Hematopoietic multipotent progenitor cell treated with erythropoietin and hydrocortisone succinate and interleukin-3 and kit ligand, for 6 days (in vitro differentiated cells): ENCODE measurements around the gene NUB1.

Source experiments
- DNase-seq: peaks from one replicate; pipeline ENCODE4 v3.0.0-alpha.2; 2015

Gene NUB1

GRCh38 chr7:151314401-151314800 is 27.2 kb upstream of the NUB1 start:
- peak; percentile 5 for DNase-seq

GRCh38 chr7:151315038-151315655 is 26.5 kb upstream of the NUB1 start:
- DNase-seq, result peak; percentile 87

DNA sequence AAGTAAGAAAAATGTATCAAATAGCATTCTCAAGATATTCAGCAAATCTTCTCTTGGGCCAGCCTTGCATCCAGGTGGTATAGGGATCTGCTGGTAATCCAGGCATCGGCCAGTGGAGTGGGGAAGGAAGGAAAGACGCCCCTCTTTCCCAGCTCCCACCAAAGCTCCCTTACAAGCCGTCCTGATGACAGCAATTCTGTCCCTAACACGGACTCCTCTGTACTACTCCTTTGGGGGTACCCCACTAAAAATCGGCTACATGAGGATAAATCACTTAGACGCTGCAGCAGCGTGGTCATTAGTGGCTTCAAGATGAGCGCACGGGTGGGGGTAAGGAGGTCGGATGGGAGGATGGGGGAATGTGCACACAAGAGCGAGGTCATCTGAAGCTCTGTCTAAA is 24.7 kb upstream of the NUB1 start:
- no peak for DNase-seq

- no peak for DNase-seq
Measured at GRCh38 chr7:151317936-151318335, 23.7 kb upstream of the NUB1 start.

GRCh38 chr7:151319189-151319588 is 22.4 kb upstream of the NUB1 start:
- no peak for DNase-seq

DNA sequence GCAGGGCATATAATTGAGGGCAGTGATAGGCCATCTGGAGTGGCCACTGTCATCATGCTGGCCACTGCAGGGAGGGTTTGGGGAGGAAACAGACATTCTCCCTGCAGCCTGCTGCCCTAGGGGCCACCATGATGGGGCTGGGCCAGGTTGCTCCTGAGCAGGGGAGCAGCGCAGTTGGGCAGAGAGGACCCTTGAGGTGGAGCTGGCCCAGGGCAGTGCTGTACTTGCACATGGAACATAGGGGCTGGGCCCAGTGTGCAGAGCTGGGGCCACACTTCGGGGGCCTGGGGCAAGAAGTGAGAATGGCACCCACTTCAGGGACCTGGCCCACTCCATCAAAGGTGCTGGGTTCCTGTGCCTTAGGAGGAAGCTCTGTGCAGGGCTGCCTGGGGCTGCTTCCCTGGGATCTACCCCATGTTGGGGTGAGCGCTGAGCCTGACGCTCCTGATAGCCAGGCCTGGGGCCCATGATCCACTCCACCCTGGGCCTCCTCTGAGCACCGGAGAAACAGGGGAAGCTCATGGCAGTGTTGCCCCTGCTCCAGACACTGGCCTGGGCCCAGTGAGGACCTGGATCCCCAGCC is 21.3 kb upstream of the NUB1 start:
- no peak for DNase-seq

DNA sequence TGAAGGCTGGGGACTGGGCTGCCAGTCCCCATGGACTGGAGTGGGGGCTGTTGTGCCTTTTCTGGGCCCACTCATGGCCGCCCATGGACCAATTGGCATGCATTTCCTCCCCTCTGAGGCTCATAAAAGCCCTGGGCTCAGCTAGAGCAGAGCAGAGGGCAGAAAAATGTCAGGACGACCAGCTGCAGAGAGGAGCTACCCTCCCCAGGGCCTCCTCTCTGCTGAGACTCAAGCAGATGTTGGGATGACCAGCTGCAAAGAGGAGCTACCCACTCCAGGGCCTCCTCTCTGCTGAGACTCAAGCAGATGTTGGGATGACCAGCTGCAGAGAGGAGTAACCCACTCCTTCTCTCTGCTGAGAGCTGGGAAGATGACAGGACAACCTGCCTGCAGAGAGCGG is 20.3 kb upstream of the NUB1 start:
- no peak for DNase-seq

DNA sequence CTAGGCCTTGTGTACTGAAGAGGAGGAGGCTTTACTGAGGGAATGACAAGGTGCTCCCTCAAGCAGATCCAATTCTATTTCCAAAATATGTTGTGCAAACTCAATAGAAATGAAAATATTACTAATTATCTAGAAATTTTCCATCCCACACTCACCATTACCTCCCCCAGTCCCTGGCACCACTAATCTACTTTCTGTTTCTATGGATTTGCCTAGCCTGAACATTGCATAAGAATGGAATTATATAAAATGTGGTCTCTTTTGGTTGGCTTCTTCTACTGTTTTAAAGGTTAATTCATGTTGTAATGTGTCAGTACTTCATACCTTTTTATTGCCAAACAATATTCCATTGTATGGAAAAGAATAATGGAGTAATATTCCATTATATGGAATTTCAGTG is 18.7 kb upstream of the NUB1 start:
- DNase-seq, result no peak

DNA sequence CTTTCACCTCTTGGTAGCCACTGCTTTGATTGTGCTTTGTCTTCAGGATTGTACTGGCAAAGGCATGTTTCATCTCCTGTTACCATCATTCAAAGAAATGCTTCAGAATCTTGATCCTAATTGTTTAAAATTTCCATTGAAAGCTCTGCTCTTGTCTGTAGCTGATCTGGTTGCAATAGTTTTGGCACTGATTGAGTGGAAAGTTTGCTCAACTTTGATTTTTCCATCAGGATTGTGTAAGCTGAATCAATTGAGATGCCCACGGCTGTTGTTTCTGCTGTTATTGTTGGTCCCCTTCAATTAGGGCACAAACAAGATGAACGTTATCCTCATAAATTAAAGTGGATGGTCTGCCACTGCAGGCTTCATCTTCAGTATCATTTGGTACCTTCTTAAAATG is 14.6 kb upstream of the NUB1 start:
- DNase-seq, result no peak

GRCh38 chr7:151327659-151328058 is 14.0 kb upstream of the NUB1 start:
- no peak for DNase-seq

GRCh38 chr7:151330181-151330580 is 11.4 kb upstream of the NUB1 start:
- DNase-seq, result no peak

GRCh38 chr7:151330661-151331060 is 11.0 kb upstream of the NUB1 start:
- DNase-seq, result no peak

GRCh38 chr7:151334628-151335027 is 7.0 kb upstream of the NUB1 start:
- peak; percentile 3 for DNase-seq

- no peak for DNase-seq
Measured at GRCh38 chr7:151336027-151336708, 5.4 kb upstream of the NUB1 start.

DNA sequence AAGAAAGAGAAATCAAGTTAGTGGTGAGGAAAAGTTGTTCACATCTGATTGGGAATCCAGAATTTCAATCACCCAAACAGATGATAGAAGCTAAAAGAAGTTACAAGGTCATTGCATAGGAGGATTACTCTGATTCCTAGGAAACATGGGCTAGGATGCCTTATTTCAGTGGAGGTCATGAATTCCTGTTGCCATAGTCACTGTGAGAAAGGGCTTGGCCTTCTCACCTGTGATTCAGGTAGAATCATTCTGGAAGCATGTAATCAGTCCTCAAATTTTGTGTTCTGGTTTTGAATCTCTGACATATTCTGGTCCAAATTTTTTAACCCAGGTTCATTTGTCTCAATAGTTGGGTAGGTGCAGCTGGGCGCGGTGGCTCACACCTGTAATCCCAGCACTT is 4.3 kb upstream of the NUB1 start:
- DNase-seq, result no peak

- no peak for DNase-seq
Measured at GRCh38 chr7:151338809-151339208, 2.8 kb upstream of the NUB1 start.

DNA sequence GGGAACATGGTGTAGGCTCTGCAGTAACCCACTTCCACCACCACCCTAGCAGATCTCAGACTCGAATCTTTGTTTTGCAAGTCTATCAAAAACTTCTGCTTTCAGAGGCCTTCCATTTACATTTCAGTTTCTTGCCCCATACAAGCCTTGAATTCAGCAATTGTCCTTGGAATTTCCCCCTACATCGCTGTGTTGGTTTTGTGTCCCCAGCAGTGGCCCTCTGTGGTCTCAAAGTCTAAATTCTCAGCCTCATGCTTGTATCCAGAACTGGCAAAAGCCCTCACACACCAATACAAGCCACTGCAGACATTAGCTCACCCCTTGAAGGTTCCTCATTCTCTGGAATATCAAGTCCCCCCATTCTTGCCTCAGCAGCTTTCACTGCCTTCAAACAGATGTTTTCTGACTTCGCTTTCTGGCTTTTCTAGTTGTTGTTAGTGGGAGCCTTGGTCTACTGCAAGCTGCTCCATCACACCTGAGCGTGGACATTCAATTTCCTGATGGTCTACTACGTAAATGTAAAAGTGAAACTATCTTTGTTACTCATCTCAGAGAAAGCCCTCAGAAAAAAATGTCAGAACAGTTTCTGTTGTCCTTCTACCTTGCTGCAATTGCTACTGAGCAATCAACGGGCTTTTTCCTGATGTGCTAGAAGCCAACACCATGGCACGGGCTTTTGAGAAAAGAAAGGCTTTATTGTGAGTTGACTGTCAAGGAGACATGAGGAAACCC is 1.8 kb upstream of the NUB1 start:
- peak; percentile 43 for DNase-seq

GRCh38 chr7:151340794-151341356 is 737 bp upstream of the NUB1 start:
- no peak for DNase-seq

- peak; percentile 12 for DNase-seq
Measured at GRCh38 chr7:151342102-151342646, 562 bp downstream of the NUB1 start.

DNA sequence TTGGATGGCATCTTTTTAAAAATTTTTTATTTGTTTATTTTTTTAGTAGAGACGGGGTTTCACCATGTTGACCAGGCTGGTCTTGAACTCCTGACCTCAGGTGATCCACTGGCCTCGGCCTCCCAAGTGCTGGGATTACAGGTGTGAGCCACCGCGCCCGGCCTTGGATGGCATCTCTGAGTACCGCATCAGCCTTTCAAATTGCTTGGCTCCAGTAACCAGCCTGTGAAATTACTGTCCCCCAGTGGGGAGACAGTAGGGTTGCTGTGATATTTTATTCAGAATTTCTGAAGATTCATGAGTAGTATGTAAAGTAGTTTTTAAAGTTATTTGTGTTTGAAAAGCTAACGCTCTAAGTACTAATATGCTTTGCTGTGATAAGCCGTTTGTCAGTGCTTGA is 1.2 kb downstream of the NUB1 start:
- DNase-seq, result no peak

GRCh38 chr7:151343516-151343915 is 1.9 kb downstream of the NUB1 start:
- no peak for DNase-seq

- DNase-seq, result no peak
Measured at GRCh38 chr7:151345576-151346469, 4.2 kb downstream of the NUB1 start.
